GM12878 (cell line): ENCODE measurements around the gene LPCAT3. TPM values are rescaled to one million over a fixed set of nuclear protein-coding genes. Genes with fewer than 3 reads are reported as not detected.
A peak's percentile ranks its signal among the peaks of the same experiment; 100 is the strongest.

Experiments used
- ATAC-seq: fragments of 200-7000 bp; cut with Tn5 transposase; 3 replicates; pipeline ENCODE4 v1.9.1; 2020; ENCODE audit warnings: mild to moderate bottlenecking, moderate library complexity
- BruUV-seq: library from RNA; stranded (reverse); fragments of 400-500 nt; replicated peaks from 2 replicates; lab custom pipeline; 2021; lab: Mats Ljungman, UMichigan
- CTCF ChIA-PET: fragments of 300-600 bp; sonication (Branson Sonifier 250); formaldehyde crosslinking; extraction: SDS; loops from one replicate; lab custom pipeline; 2021; ENCODE audit warnings: inconsistent platforms; lab: Yijun Ruan, JAX
- POLR2A ChIA-PET: fragments of 350-600 bp; formaldehyde crosslinking; extraction: SDS; loops from one replicate; lab custom pipeline; 2021; ENCODE audit warnings: inconsistent platforms; lab: Charles Lee
- RAD21 ChIA-PET: fragments of 300-600 bp; sonication (Branson Sonifier 250); formaldehyde crosslinking; loops from one replicate; lab custom pipeline; 2023; ENCODE audit warnings: antibody characterized with exemption; ENCODE audit not compliant: unreplicated experiment; lab: Charles Lee
- SMC1A ChIA-PET: fragments of 300-600 bp; sonication (Branson Sonifier 250); formaldehyde crosslinking; loops from one replicate; lab custom pipeline; 2023; ENCODE audit not compliant: unreplicated experiment, uncharacterized antibody; lab: Charles Lee
- DNase-seq: peaks from one replicate; pipeline ENCODE4 v3.0.0-alpha.2; 2011; ENCODE audit warnings: low read depth, low spot score
- FAIRE-seq: peaks from 3 replicates; lab custom pipeline; 2011; peaks lifted over from hg19 to GRCh38; lab: Jason Lieb, UNC
- H2AFZ ChIP-seq: 2 replicates; pipeline ENCODE4 v1.6.0; 2011; ENCODE audit warnings: low read depth, low read length, control low read depth; ENCODE audit not compliant: control insufficient read depth
- H3K27ac ChIP-seq: 2 replicates; pipeline ENCODE4 v1.5.1; 2011; ENCODE audit warnings: control low read depth; ENCODE audit not compliant: control insufficient read depth, insufficient read depth
- H3K27me3 ChIP-seq, 2 experiments: replicated peaks in 1 of 2; 2 replicates each; pipeline versions ENCODE4 v1.6.0 to v1.6.1; 2011; ENCODE audit warnings: low read length in 1 of 2; ENCODE audit not compliant: control insufficient read depth in 2 of 2, insufficient read depth in 2 of 2
- H3K36me3 ChIP-seq, 2 experiments: 2 replicates each; pipeline ENCODE4 v1.5.1; 2011; ENCODE audit warnings: low read length in 1 of 2; ENCODE audit not compliant: control insufficient read depth in 2 of 2, insufficient read depth in 2 of 2
- H3K4me1 ChIP-seq: 2 replicates; pipeline ENCODE4 v1.6.1; 2011; ENCODE audit warnings: mild to moderate bottlenecking, low read length, moderate library complexity, mixed read lengths; ENCODE audit not compliant: control insufficient read depth, insufficient read depth
- H3K4me2 ChIP-seq: 2 replicates; pipeline ENCODE4 v1.6.0; 2011; ENCODE audit warnings: control low read depth; ENCODE audit not compliant: control insufficient read depth, insufficient read depth
- H3K4me3 ChIP-seq: fragments of 200-600 bp; sonication (generic); 2 replicates; pipeline ENCODE4 v1.5.1; 2016
- H3K79me2 ChIP-seq: 2 replicates; pipeline ENCODE4 v1.6.0; 2011; ENCODE audit warnings: low read length; ENCODE audit not compliant: control insufficient read depth, insufficient read depth
- H3K9ac ChIP-seq: 2 replicates; pipeline ENCODE4 v1.8.0; 2011; ENCODE audit warnings: low read length, control low read depth, mixed read lengths; ENCODE audit not compliant: control insufficient read depth, insufficient read depth
- H3K9me3 ChIP-seq: replicated peaks from 3 replicates; pipeline ENCODE4 v1.5.1; 2011; ENCODE audit warnings: mild to moderate bottlenecking, low read length; ENCODE audit not compliant: control insufficient read depth, insufficient read depth
- H4K20me1 ChIP-seq: 2 replicates; pipeline ENCODE4 v1.6.0; 2011; ENCODE audit not compliant: control insufficient read depth, insufficient read depth
- ATF7 ChIP-seq: fragments of 450-650 bp; IDR thresholded peaks from 2 replicates; pipeline ENCODE4 v1.6.1; 2016; ENCODE audit warnings: low read depth, mild to moderate bottlenecking
- ELK1 ChIP-seq: IDR thresholded peaks from 2 replicates; pipeline ENCODE4 v1.6.1; 2012; ENCODE audit warnings: low read depth, low read length, improper control_type of control experiment
- FOXK2 ChIP-seq: fragments of 450-650 bp; IDR thresholded peaks from 2 replicates; pipeline ENCODE4 v1.6.1; 2017; ENCODE audit warnings: mild to moderate bottlenecking, moderate library complexity
- HDGF ChIP-seq: fragments of 450-650 bp; IDR thresholded peaks from 2 replicates; pipeline ENCODE4 v1.6.1; 2016; ENCODE audit warnings: antibody characterized with exemption
- NBN ChIP-seq: fragments of 450-650 bp; IDR thresholded peaks from 2 replicates; pipeline ENCODE4 v1.6.1; 2016
- NFXL1 ChIP-seq: fragments of 450-650 bp; IDR thresholded peaks from 2 replicates; pipeline ENCODE4 v1.6.1; 2017; ENCODE audit warnings: antibody characterized with exemption, mild to moderate bottlenecking, borderline replicate concordance
- NFYB ChIP-seq: IDR thresholded peaks from 2 replicates; pipeline ENCODE4 v1.6.1; 2011; ENCODE audit warnings: low read depth, mild to moderate bottlenecking, low read length, improper control_type of control experiment, moderate library complexity; ENCODE audit not compliant: insufficient read depth
- POLR2A ChIP-seq: IDR thresholded peaks from 2 replicates; pipeline ENCODE4 v1.6.1; 2011; ENCODE audit warnings: low read depth, mild to moderate bottlenecking, low read length
- RB1 ChIP-seq: fragments of 450-650 bp; formaldehyde crosslinking; IDR thresholded peaks from 2 replicates; pipeline ENCODE4 v1.6.1; 2017; ENCODE audit warnings: mild to moderate bottlenecking, borderline replicate concordance
- STAT3 ChIP-seq: IDR thresholded peaks from 2 replicates; pipeline ENCODE4 v1.6.1; 2011; ENCODE audit warnings: low read depth, low read length, improper control_type of control experiment
- SUZ12 ChIP-seq: fragments of 200-600 bp; sonication (generic); IDR thresholded peaks from one replicate; pipeline ENCODE4 v1.6.1; 2018; ENCODE audit warnings: antibody characterized with exemption, mild to moderate bottlenecking; ENCODE audit not compliant: unreplicated experiment
- TCF12 ChIP-seq: IDR thresholded peaks from 2 replicates; pipeline ENCODE4 v1.6.1; 2011; ENCODE audit warnings: low read depth, mild to moderate bottlenecking, low read length
- ZBTB4 ChIP-seq: fragments of 450-650 bp; formaldehyde crosslinking; IDR thresholded peaks from 2 replicates; pipeline ENCODE4 v1.4.0; 2022; ENCODE audit warnings: mild to moderate bottlenecking, moderate library complexity
- ZNF207 ChIP-seq: fragments of 450-650 bp; IDR thresholded peaks from 2 replicates; pipeline ENCODE4 v1.6.1; 2014; ENCODE audit warnings: antibody characterized with exemption, mild to moderate bottlenecking, borderline replicate concordance
- ZZZ3 ChIP-seq: IDR thresholded peaks from 2 replicates; pipeline ENCODE4 v1.6.1; 2011; ENCODE audit warnings: low read depth; ENCODE audit not compliant: control insufficient read depth, insufficient read length
- WGBS: methylation state at CpG from one replicate; pipeline ENCODE4 v1.1.6; 2016; ENCODE audit warnings: low lambda C conversion rate; ENCODE audit not compliant: insufficient replicate concordance, insufficient coverage; ENCODE audit errors: missing lambda C conversion rate; 5-methylcytosine and 5-hydroxymethylcytosine counted together
- in situ Hi-C: fragments of 300-500 bp; cut with MboI; formaldehyde crosslinking; loops from 9 replicates; pipeline ENCODE4 v1.14.3; 2018; ENCODE audit warnings: mixed read lengths
- intact Hi-C: fragments of 100-400 bp; cut with micrococcal nuclease; formaldehyde crosslinking; loops from one replicate; pipeline ENCODE4 v1.14.2; 2022; ENCODE audit not compliant: unreplicated experiment
- polyA plus RNA-seq, 11 experiments: library from polyadenylated mRNA; depleted of rRNA in 4 of 11; unstranded in 6 of 11; stranded (reverse) in 5 of 11; fragments of >200 nt; fragmentation: Nextera tagmentation in 4 of 11; fragmentation: Illumina TruSeq in 1 of 11; extraction: Ambion mirVana in 4 of 11; extraction: Trizol in 1 of 11; gene quantifications; 1 replicate in 1 of 11; 2 replicates in 10 of 11; pipeline versions ENCODE4 v1.2.1 to v1.2.3, GENCODE V29; 2011 to 2016; ENCODE audit warnings: inconsistent platforms in 2 of 11, missing spikeins in 2 of 11, low read depth in 1 of 11
- total RNA-seq, 4 experiments: library from RNA; depleted of rRNA in 3 of 4; stranded (reverse); fragments of >200 nt in 3 of 4; fragmentation: Illumina TruSeq in 1 of 4; extraction: Trizol in 1 of 4; gene quantifications; 2 replicates each; pipeline versions ENCODE4 v1.2.1 to v1.2.3, GENCODE V29; 2013 to 2021

LPCAT3 gene
- total and polyA plus RNA-seq, 10 of the 15 experiments (the other 5 are each of a cell fraction or from before 2014, with no cell fraction given), result 2.6 to 48.3 (median 23.0) TPM

GRCh38 chr12:6937481-6938352 lies 80.6 kb downstream of the LPCAT3 start (continued):
- TF ChIP-seq TCF12 (0 out of 2 replicates have a peak, but pooled peaks have one; percentile 46), FOXK2 (no peak), NFXL1 (no peak)

- H3K9me3 ChIP-seq, result no peaks in the 10 kb centered on the region
- ChIA-PET SMC1A (interaction anchor here (0.6 to 2.3 kb wide), 5 partner anchors 8 to 84 kb away, joined by 3 to 7 read pairs (median 3); partner anchors contain the start of gene TPI1), CTCF (interaction anchor here (0.5 to 8.6 kb wide), 20 partner anchors 8 to 404 kb away, joined by 3 to 111 read pairs (median 4); partner anchors contain the start of genes C1R, LRRC23 and SPSB2), POLR2A (interaction anchor here (0.5 to 17.8 kb wide), 9 partner anchors 8 to 81 kb away, joined by 3 to 524 read pairs (median 7); partner anchors contain the start of genes ATN1, LPCAT3, LRRC23 and PTPN6), RAD21 (interaction anchor here (0.9 to 1.7 kb wide), 3 partner anchors 12 to 67 kb away, joined by 3 to 6 read pairs (median 3); no protein-coding TSS in a partner anchor)
- intact Hi-C loops, result no loop called here
- peak overlapping the region; percentile 96 for H3K9ac ChIP-seq
- 2% methylated on average over 36 of the region's 36 CpGs for WGBS
- TSS peak; percentile 40 for BruUV-seq
- DNase-seq, result no peak
- peak overlapping the region; percentile 86 for H3K4me3 ChIP-seq
- no peaks in the 10 kb centered on the region for H4K20me1 ChIP-seq
- no peaks in the 10 kb centered on the region for H3K27me3 ChIP-seq
- peaks cover 26% of the 10 kb centered on the region for H3K79me2 ChIP-seq
- H3K36me3 ChIP-seq, result peaks cover 5 to 6% of the 10 kb centered on the region in 2 experiments; a peak in 3 of 4 replicates
- peak overlapping the region; percentile 95 for H3K4me2 ChIP-seq
- H3K4me1 ChIP-seq, result peaks cover 11% of the 10 kb centered on the region; the same call in 1 of the 2 replicates
- H2AFZ ChIP-seq, result no peak overlapping the region; the same call in 1 of the 2 replicates
- no peak for FAIRE-seq
- peak; percentile 38 for ATAC-seq
- peak overlapping the region; percentile 92 for H3K27ac ChIP-seq
- in situ Hi-C loops, result no loop called here
- TF ChIP-seq NFYB, result no peak
- no peak for TF ChIP-seq ZBTB4 (CRISPR knock-in tag)
- no peak for TF ChIP-seq ZZZ3
- no peak for TF ChIP-seq ATF7
- no peak for TF ChIP-seq FOXK2
- TF ChIP-seq STAT3, result no peak
- TF ChIP-seq NBN, result peak; percentile 50
- TF ChIP-seq HDGF, result peak; percentile 98
- 0 out of 2 replicates have a peak, but pooled peaks have one; percentile 19 for TF ChIP-seq RB1
- TF ChIP-seq ELK1, result no peak
- TF ChIP-seq POLR2A, result peak; percentile 75
- TF ChIP-seq TCF12, result 0 out of 2 replicates have a peak, but pooled peaks have one; percentile 11
- TF ChIP-seq ZNF207, result 0 out of 2 replicates have a peak, but pooled peaks have one; percentile 45
- TF ChIP-seq NFXL1, result no peak
- no peak for TF ChIP-seq SUZ12
These were observed 81.4 kb downstream of the LPCAT3 start for GRCh38 chr12:6936636-6937480.
